K562 (cell line): Measurements from ENCODE around the gene CD109. TPM values are rescaled to one million over a fixed set of nuclear protein-coding genes. Genes with fewer than 3 reads are reported as not detected.

Source experiments
- ATAC-seq: fragments of 200-7000 bp; cut with Tn5 transposase; 3 replicates; pipeline ENCODE4 v1.9.1; 2020; ENCODE audit warnings: moderate library complexity
- BruUV-seq: library from RNA; stranded (reverse); fragments of 400-500 nt; replicated peaks from 2 replicates; lab custom pipeline; 2021; lab: Mats Ljungman, UMichigan
- CTCF ChIA-PET: fragments of 300-600 bp; formaldehyde crosslinking; extraction: SDS; loops from one replicate; lab custom pipeline; 2021; ENCODE audit warnings: low intra/inter-chr PET ratio; lab: Yijun Ruan, JAX
- POLR2A ChIA-PET: fragments of 300-600, 350-650 bp; sonication (Branson Sonifier 250); formaldehyde crosslinking; extraction: SDS; loops from one replicate; lab custom pipeline; 2021; ENCODE audit warnings: antibody characterized with exemption, inconsistent platforms; lab: Yijun Ruan, JAX
- DNase-seq, 4 experiments: peaks; one replicate each; pipeline versions ENCODE4 v3.0.0 to v3.0.0-alpha.2; 2011 to 2018; ENCODE audit warnings: low spot score in 3 of 4, mixed read lengths in 3 of 4; ENCODE audit errors: extremely low read depth in 1 of 4
- FAIRE-seq: peaks from 2 replicates; lab custom pipeline; 2011; peaks lifted over from hg19 to GRCh38; lab: Jason Lieb, UNC
- H2AFZ ChIP-seq: 2 replicates; pipeline ENCODE4 v1.6.0; 2011; ENCODE audit warnings: low read depth, low read length, control low read depth, inconsistent platforms
- H3K27ac ChIP-seq: fragments of 200-600 bp; 3 replicates; pipeline ENCODE4 v1.8.0; 2011; ENCODE audit warnings: low read depth, mild to moderate bottlenecking, control low read depth, inconsistent platforms, low read length, moderate library complexity, mixed read lengths; ENCODE audit errors: extremely low read depth
- H3K27me3 ChIP-seq, 2 experiments: fragments of 300-600 bp in 1 of 2; 2 replicates in 1 of 2; 3 replicates in 1 of 2; pipeline versions ENCODE4 v1.6.0 to v1.8.0; 2011; ENCODE audit warnings: inconsistent platforms in 2 of 2, low read length in 2 of 2, mild to moderate bottlenecking in 1 of 2, mixed read lengths in 1 of 2, moderate library complexity in 1 of 2; ENCODE audit not compliant: control insufficient read depth in 2 of 2, insufficient read depth in 2 of 2
- H3K36me3 ChIP-seq: fragments of 300-600 bp; 3 replicates; pipeline ENCODE4 v1.8.0; 2011; ENCODE audit warnings: mild to moderate bottlenecking, low read length, inconsistent platforms; ENCODE audit not compliant: control insufficient read depth, insufficient read depth
- H3K4me1 ChIP-seq, 2 experiments: fragments of 200-600 bp in 1 of 2; replicated peaks in 1 of 2; 2 replicates in 1 of 2; 3 replicates in 1 of 2; pipeline versions ENCODE4 v1.5.1 to v1.8.0; 2011; ENCODE audit warnings: inconsistent platforms in 2 of 2, low read length in 2 of 2, mild to moderate bottlenecking in 1 of 2, mixed read lengths in 1 of 2, moderate library complexity in 1 of 2; ENCODE audit not compliant: control insufficient read depth in 2 of 2, insufficient read depth in 2 of 2
- H3K4me2 ChIP-seq: 2 replicates; pipeline ENCODE4 v1.6.1; 2011; ENCODE audit warnings: low read length, control low read depth, inconsistent platforms, mixed read lengths; ENCODE audit not compliant: insufficient read depth
- H3K4me3 ChIP-seq: fragments of 200-600 bp; sonication (generic), shearing (Covaris generic); 2 replicates; pipeline ENCODE4 v1.5.1; 2016; ENCODE audit warnings: control low read depth, inconsistent platforms
- H3K79me2 ChIP-seq: fragments of 200-600 bp; 3 replicates; pipeline ENCODE4 v1.8.0; 2011; ENCODE audit warnings: low read length, inconsistent platforms; ENCODE audit not compliant: control insufficient read depth, insufficient read depth
- H3K9ac ChIP-seq, 2 experiments: 2 replicates each; pipeline versions ENCODE4 v1.6.0 to v1.6.1; 2011; ENCODE audit warnings: low read depth in 2 of 2, low read length in 2 of 2, control low read depth in 1 of 2, inconsistent platforms in 1 of 2, mild to moderate bottlenecking in 1 of 2, mixed read lengths in 1 of 2; ENCODE audit not compliant: insufficient read depth in 1 of 2
- H3K9me1 ChIP-seq: one replicate; pipeline ENCODE4 v1.6.0; 2011; ENCODE audit warnings: inconsistent platforms, mild to moderate bottlenecking, low read length, moderate library complexity; ENCODE audit not compliant: control insufficient read depth, insufficient read depth
- H3K9me3 ChIP-seq: replicated peaks from 2 replicates; pipeline ENCODE4 v1.5.1; 2011; ENCODE audit warnings: low read depth, low read length, inconsistent platforms; ENCODE audit not compliant: control insufficient read depth, insufficient read depth
- H4K20me1 ChIP-seq: replicated peaks from 2 replicates; pipeline ENCODE4 v1.6.1; 2011; ENCODE audit warnings: low read length, inconsistent platforms, mixed read lengths; ENCODE audit not compliant: control insufficient read depth, insufficient read depth
- BDP1 ChIP-seq: IDR thresholded peaks from 3 replicates; pipeline ENCODE4 v1.6.1; 2011; ENCODE audit not compliant: insufficient read length, insufficient read depth
- KDM2B ChIP-seq: fragments of 250-450 bp; sonication (Bioruptor Pico); IDR thresholded peaks from 2 replicates; pipeline ENCODE4 v1.8.0; 2021; ENCODE audit warnings: mild to moderate bottlenecking, moderate library complexity
- MCM2 ChIP-seq: fragments of 450-650 bp; IDR thresholded peaks from 2 replicates; pipeline ENCODE4 v1.6.1; 2017; ENCODE audit warnings: low read depth, mild to moderate bottlenecking
- NEUROD1 ChIP-seq: fragments of 150-350 bp; IDR thresholded peaks from 2 replicates; pipeline ENCODE4 v1.6.1; 2014; ENCODE audit warnings: borderline replicate concordance, low read length, low read depth; ENCODE audit not compliant: partially characterized antibody
- PHB ChIP-seq: fragments of 250-450 bp; sonication (Bioruptor Pico); IDR thresholded peaks from 2 replicates; pipeline ENCODE4 v1.5.0; 2021
- PURB ChIP-seq: sonication (generic); formaldehyde crosslinking; IDR thresholded peaks from 2 replicates; pipeline ENCODE4 v1.9.0; 2021; ENCODE audit warnings: low read depth, mild to moderate bottlenecking, missing genetic modification reagents
- SMAD3 ChIP-seq: fragments of 450-650 bp; formaldehyde crosslinking; conservative IDR thresholded peaks from 2 replicates; pipeline ENCODE4 v1.4.0; 2020; ENCODE audit warnings: mild to moderate bottlenecking
- ZNF124 ChIP-seq: sonication (generic); formaldehyde crosslinking; IDR thresholded peaks from 2 replicates; pipeline ENCODE4 v1.8.1; 2022; ENCODE audit warnings: missing genetic modification reagents
- ZNF212 ChIP-seq: fragments of 450-650 bp; formaldehyde crosslinking; IDR thresholded peaks from 2 replicates; pipeline ENCODE4 v1.4.0; 2020; ENCODE audit warnings: mild to moderate bottlenecking
- ZNF696 ChIP-seq: fragments of 250-450 bp; sonication (Bioruptor Pico); conservative IDR thresholded peaks from 2 replicates; pipeline ENCODE4 v1.4.0; 2020; ENCODE audit warnings: mild to moderate bottlenecking, moderate library complexity
- ZNF77 ChIP-seq: fragments of 250-450 bp; sonication (Bioruptor Pico); IDR thresholded peaks from 2 replicates; pipeline ENCODE4 v1.5.0; 2020
- WGBS: fragments of 100-300 bp; shearing (Covaris generic); methylation state at CpG from one replicate; pipeline ENCODE4 v1.1.6; 2016; ENCODE audit warnings: low coverage, mixed read lengths; ENCODE audit not compliant: insufficient coverage; ENCODE audit errors: missing lambda C conversion rate; 5-methylcytosine and 5-hydroxymethylcytosine counted together
- in situ Hi-C: fragments of 300-500 bp; cut with MboI; formaldehyde crosslinking; loops from 4 replicates; pipeline ENCODE4 v1.15.0; 2018; ENCODE audit warnings: inconsistent platforms, mixed read lengths
- intact Hi-C: fragments of 100-400 bp; cut with micrococcal nuclease; formaldehyde crosslinking; loops from 2 replicates; pipeline ENCODE4 v1.14.2; 2022
- polyA plus RNA-seq, 8 experiments: library from polyadenylated mRNA; depleted of rRNA in 4 of 8; stranded (reverse) in 5 of 8; unstranded in 3 of 8; fragments of >200 nt; fragmentation: Nextera tagmentation in 2 of 8; fragmentation: Illumina TruSeq in 1 of 8; extraction: Ambion mirVana in 2 of 8; extraction: Trizol in 1 of 8; gene quantifications; 2 replicates each; pipeline versions ENCODE4 v1.2.1 to v1.2.3, GENCODE V29; 2011 to 2014; ENCODE audit warnings: inconsistent platforms in 1 of 8, missing spikeins in 1 of 8
- total RNA-seq, 7 experiments: library from RNA; depleted of rRNA in 6 of 7; stranded (reverse); fragments of >200 nt in 6 of 7; fragmentation: Illumina TruSeq in 2 of 7; extraction: Trizol in 2 of 7; gene quantifications; 2 replicates each; pipeline versions ENCODE4 v1.2.1 to v1.2.3, GENCODE V29; 2011 to 2021; ENCODE audit warnings: low replicate concordance in 1 of 7
- TF ChIP-seq, protein P1 (sequence below): fragments of 250-450 bp; sonication (Bioruptor Pico); IDR thresholded peaks from 2 replicates; pipeline ENCODE4 v1.4.0; 2020; ENCODE audit warnings: mild to moderate bottlenecking, moderate library complexity, borderline replicate concordance
- TF ChIP-seq, protein P2 (sequence below): fragments of 200-400 bp; formaldehyde crosslinking; IDR thresholded peaks from 2 replicates; pipeline ENCODE4 v1.6.1; 2017; ENCODE audit warnings: mild to moderate bottlenecking, low read depth, low read length, moderate library complexity

The CD109 gene
- total and polyA plus RNA-seq, 9 of the 15 experiments (the other 6 are each of a cell fraction or from before 2014, with no cell fraction given): under 0.01 to 0.22 (median 0.11) TPM

DNA sequence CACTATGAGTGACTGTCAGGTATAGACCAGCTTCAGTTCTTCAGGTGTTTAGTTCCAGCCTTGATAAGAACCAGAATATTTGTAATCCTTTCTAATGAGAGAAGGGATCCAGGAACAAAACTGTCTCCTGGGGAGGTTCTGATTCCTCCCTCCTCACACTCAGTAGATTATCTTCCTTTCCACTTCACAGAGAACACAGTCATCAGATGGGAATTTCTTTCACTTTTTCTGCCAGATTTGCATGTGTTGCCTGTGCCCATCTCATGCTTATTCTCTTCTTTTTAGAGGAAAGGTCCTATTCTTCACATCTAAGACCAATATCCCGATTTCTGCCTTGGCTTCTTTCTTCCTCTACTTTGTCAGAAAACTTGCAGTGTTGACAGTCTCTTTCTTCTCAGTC lies 50.8 kb downstream of the CD109 start:
- CTCF ChIA-PET: no interaction called here
- 0% methylated on average over 1 of the region's 1 CpG for WGBS
- DNase-seq (no peak), ATAC-seq (no peak), FAIRE-seq (no peak)
- no TSS peak for BruUV-seq
- H2AFZ ChIP-seq: no peak overlapping the region
- H3K4me3 ChIP-seq: no peak overlapping the region
- no peaks in the 10 kb centered on the region for H4K20me1 ChIP-seq
- no peaks in the 10 kb centered on the region for H3K9me3 ChIP-seq
- no peak overlapping the region for H3K27ac ChIP-seq
- H3K4me2 ChIP-seq: no peak overlapping the region
- no peaks in the 10 kb centered on the region for H3K9me1 ChIP-seq
- H3K36me3 ChIP-seq: no peaks in the 10 kb centered on the region
- in situ Hi-C loops: loop anchor here (25.0 kb wide), 1 partner anchor 1791 kb away; no protein-coding TSS in a partner anchor
- H3K79me2 ChIP-seq: no peaks in the 10 kb centered on the region
- no peak overlapping the region for H3K9ac ChIP-seq
- intact Hi-C loops: no loop called here
- no peaks in the 10 kb centered on the region for H3K4me1 ChIP-seq
- POLR2A ChIA-PET: no interaction called here
- no peak for TF ChIP-seq ZNF696 (CRISPR knock-in tag)
- no peak for TF ChIP-seq ZNF77 (CRISPR knock-in tag)
- no peak for TF ChIP-seq SMAD3 (CRISPR knock-in tag)
- TF ChIP-seq, protein P1, sequence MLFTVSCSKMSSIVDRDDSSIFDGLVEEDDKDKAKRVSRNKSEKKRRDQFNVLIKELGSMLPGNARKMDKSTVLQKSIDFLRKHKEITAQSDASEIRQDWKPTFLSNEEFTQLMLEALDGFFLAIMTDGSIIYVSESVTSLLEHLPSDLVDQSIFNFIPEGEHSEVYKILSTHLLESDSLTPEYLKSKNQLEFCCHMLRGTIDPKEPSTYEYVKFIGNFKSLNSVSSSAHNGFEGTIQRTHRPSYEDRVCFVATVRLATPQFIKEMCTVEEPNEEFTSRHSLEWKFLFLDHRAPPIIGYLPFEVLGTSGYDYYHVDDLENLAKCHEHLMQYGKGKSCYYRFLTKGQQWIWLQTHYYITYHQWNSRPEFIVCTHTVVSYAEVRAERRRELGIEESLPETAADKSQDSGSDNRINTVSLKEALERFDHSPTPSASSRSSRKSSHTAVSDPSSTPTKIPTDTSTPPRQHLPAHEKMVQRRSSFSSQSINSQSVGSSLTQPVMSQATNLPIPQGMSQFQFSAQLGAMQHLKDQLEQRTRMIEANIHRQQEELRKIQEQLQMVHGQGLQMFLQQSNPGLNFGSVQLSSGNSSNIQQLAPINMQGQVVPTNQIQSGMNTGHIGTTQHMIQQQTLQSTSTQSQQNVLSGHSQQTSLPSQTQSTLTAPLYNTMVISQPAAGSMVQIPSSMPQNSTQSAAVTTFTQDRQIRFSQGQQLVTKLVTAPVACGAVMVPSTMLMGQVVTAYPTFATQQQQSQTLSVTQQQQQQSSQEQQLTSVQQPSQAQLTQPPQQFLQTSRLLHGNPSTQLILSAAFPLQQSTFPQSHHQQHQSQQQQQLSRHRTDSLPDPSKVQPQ: no peak
- TF ChIP-seq ZNF212 (CRISPR knock-in tag): no peak
- TF ChIP-seq PHB (CRISPR knock-in tag): no peak
- TF ChIP-seq NEUROD1: no peak
- no peak for TF ChIP-seq KDM2B (CRISPR knock-in tag)
- no peak for TF ChIP-seq ZNF124
- TF ChIP-seq, protein P2, sequence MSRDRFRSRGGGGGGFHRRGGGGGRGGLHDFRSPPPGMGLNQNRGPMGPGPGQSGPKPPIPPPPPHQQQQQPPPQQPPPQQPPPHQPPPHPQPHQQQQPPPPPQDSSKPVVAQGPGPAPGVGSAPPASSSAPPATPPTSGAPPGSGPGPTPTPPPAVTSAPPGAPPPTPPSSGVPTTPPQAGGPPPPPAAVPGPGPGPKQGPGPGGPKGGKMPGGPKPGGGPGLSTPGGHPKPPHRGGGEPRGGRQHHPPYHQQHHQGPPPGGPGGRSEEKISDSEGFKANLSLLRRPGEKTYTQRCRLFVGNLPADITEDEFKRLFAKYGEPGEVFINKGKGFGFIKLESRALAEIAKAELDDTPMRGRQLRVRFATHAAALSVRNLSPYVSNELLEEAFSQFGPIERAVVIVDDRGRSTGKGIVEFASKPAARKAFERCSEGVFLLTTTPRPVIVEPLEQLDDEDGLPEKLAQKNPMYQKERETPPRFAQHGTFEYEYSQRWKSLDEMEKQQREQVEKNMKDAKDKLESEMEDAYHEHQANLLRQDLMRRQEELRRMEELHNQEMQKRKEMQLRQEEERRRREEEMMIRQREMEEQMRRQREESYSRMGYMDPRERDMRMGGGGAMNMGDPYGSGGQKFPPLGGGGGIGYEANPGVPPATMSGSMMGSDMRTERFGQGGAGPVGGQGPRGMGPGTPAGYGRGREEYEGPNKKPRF: no peak
- TF ChIP-seq PURB: no peak
- TF ChIP-seq MCM2: no peak
- TF ChIP-seq BDP1: no peak
- TF ChIP-seq, all 486 proteins: peak for 0
- H3K27me3 ChIP-seq: no peaks in the 10 kb centered on the region
